ENCODE measurements around the gene ACTBL2. TPM values are rescaled to one million over a fixed set of nuclear protein-coding genes. Genes with fewer than 3 reads are reported as not detected.

ACTBL2 gene
- total RNA-seq, 3 donors from 2014 or later = 1.2 TPM; not detected in 2

DNA sequence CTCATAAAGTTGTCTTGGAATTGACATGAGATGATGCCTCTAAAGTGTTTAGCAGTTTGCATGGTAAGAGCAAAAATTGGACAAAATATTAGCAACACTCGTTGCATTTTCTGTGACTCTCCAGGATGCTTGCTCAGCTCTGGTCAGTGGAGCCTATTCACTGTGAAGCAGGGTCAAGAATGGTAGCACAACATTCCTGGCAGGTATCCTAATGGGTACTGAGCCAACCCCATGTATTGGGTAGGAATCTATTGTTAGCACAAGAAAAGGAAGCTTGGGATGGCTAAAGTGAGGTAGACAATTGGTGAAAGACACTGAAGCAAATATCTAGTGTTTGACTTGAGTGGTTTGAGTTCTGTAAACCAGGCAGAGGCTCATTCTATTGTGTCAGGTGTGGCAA is 10.4 kb upstream of the ACTBL2 start:
- Histone ChIP-seq H3K36me3 (no peaks in the 10 kb centered on the region), H3K4me1 (peaks cover 0 to 6% of the 10 kb centered on the region in 2 donors), H3K4me3 (no peak overlapping the region), H3K27ac (peak overlapping the region in 1 of 2 donors; percentile 19), H3K9me3 (no peaks in the 10 kb centered on the region), H3K27me3 (no peaks in the 10 kb centered on the region)
- intact Hi-C loops (cut with DNase I; ENCODE audit: low total_unique reads) = no loop called here
- no peak for DNase-seq (ENCODE audit: low spot score in 2 of 2)
- TF ChIP-seq POLR2A (IDR thresholded peaks at IDR 0.05) (no peak), POLR2AphosphoS5 (IDR thresholded peaks at IDR 0.05) (no peak)
- TF ChIP-seq, protein P1, sequence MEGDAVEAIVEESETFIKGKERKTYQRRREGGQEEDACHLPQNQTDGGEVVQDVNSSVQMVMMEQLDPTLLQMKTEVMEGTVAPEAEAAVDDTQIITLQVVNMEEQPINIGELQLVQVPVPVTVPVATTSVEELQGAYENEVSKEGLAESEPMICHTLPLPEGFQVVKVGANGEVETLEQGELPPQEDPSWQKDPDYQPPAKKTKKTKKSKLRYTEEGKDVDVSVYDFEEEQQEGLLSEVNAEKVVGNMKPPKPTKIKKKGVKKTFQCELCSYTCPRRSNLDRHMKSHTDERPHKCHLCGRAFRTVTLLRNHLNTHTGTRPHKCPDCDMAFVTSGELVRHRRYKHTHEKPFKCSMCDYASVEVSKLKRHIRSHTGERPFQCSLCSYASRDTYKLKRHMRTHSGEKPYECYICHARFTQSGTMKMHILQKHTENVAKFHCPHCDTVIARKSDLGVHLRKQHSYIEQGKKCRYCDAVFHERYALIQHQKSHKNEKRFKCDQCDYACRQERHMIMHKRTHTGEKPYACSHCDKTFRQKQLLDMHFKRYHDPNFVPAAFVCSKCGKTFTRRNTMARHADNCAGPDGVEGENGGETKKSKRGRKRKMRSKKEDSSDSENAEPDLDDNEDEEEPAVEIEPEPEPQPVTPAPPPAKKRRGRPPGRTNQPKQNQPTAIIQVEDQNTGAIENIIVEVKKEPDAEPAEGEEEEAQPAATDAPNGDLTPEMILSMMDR (IDR thresholded peaks at IDR 0.05) = no peak

GRCh38 chr5:57492632-57493031 is 10.0 kb upstream of the ACTBL2 start:
- no peaks in the 10 kb centered on the region for H3K9me3 ChIP-seq
- H3K4me3 ChIP-seq = no peak overlapping the region
- DNase-seq (ENCODE audit: low spot score in 2 of 2) = no peak
- H3K27ac ChIP-seq = no peak overlapping the region
- TF ChIP-seq, protein P1 (IDR thresholded peaks at IDR 0.05) = no peak
- TF ChIP-seq POLR2AphosphoS5 (IDR thresholded peaks at IDR 0.05) (no peak), POLR2A (IDR thresholded peaks at IDR 0.05) (no peak)
- H3K27me3 ChIP-seq = no peaks in the 10 kb centered on the region
- intact Hi-C loops (cut with DNase I; ENCODE audit: low total_unique reads) = no loop called here
- H3K36me3 ChIP-seq = no peaks in the 10 kb centered on the region
- H3K4me1 ChIP-seq = peaks cover 0 to 6% of the 10 kb centered on the region in 2 donors

DNA sequence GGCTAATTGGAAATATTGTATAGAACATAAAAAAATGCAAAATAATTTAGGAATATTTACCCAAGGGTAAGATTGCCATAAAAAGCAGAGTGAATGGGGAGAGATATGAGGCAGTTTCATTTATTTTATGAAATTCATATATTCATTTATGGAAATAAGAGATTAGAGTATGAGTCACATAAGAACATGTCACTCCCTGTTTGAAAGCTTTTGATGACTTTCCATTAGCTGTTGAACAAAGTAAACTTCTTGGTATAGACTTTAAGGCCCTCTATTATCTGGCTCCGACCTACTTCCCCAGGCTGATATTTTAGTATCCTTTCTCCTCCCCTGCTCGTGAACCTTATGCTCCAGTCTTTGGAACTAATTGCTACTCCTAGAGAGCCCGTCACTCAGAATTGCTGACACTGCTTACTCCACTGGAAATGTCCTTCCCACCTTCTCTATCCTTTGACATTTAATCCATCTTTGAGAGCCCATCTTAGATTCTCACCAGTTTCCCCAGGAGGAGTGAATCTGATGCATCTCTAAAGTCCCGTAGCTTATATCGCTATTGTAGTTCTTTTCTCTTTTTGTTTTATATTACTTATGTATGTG is 8.9 kb upstream of the ACTBL2 start:
- H3K9me3 ChIP-seq = no peaks in the 10 kb centered on the region
- no peaks in the 10 kb centered on the region for H3K36me3 ChIP-seq
- DNase-seq (ENCODE audit: low spot score in 2 of 2) = no peak
- no peak overlapping the region for H3K4me3 ChIP-seq
- no peak overlapping the region for H3K27ac ChIP-seq
- intact Hi-C loops (cut with DNase I; ENCODE audit: low total_unique reads) = no loop called here
- no peaks in the 10 kb centered on the region for H3K27me3 ChIP-seq
- H3K4me1 ChIP-seq = peaks cover 0 to 6% of the 10 kb centered on the region in 2 donors
- TF ChIP-seq POLR2AphosphoS5 (IDR thresholded peaks at IDR 0.05) (no peak), POLR2A (IDR thresholded peaks at IDR 0.05) (no peak)
- TF ChIP-seq, protein P1 (IDR thresholded peaks at IDR 0.05) = no peak

DNA sequence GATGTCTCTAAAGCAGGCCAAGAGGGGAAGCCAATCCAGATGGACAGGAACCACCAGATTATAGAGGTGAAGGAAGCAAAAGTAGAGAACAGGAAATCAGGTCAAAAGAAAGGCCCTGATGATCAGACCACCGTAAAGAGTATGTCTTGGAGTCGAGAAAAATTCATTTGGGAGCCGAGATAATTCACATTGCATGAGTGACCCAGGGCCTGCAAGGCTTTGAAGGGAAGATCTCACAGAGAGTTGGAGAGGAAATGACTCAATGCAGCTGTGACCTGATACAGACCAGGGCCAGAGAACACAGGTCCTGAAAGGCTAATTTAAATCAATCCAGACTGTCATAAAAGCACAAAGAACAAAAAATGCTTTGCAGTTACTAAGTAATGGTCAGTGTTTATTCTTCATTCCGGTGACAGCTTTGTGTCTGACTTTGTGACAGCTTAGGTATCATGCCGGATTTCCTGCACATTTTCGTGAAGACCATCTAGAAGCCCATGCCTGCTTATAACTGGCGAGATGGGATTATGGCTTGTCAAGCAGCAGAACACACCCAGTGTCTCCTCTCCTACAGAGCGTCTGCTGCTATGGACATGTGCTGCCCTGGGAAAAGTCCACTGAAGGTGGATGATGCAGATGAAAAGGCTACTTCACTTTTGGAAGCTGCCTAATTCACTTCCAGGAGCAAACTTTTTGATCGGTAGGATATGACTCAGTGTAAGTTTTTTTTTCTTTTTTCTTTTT is 5.8 kb upstream of the ACTBL2 start:
- DNase-seq (ENCODE audit: low spot score in 2 of 2) = no peak
- H3K9me3 ChIP-seq = no peaks in the 10 kb centered on the region
- intact Hi-C loops (cut with DNase I; ENCODE audit: low total_unique reads) = no loop called here

More for the DNA sequence above, 5.8 kb upstream of the ACTBL2 start:
- H3K36me3 ChIP-seq = no peaks in the 10 kb centered on the region
- no peak overlapping the region for H3K27ac ChIP-seq
- H3K4me3 ChIP-seq = no peak overlapping the region
- no peaks in the 10 kb centered on the region for H3K27me3 ChIP-seq
- no peaks in the 10 kb centered on the region for H3K4me1 ChIP-seq
- TF ChIP-seq POLR2A (IDR thresholded peaks at IDR 0.05) (no peak), POLR2AphosphoS5 (IDR thresholded peaks at IDR 0.05) (no peak)
- TF ChIP-seq, protein P1 (IDR thresholded peaks at IDR 0.05) = no peak

Data from breast epithelium (tissue), 4 donors.